AG09319 (cell line): Measurements from ENCODE around the gene GALNT17.

ENCODE experiments used
- DNase-seq: peaks from one replicate; pipeline ENCODE4 v3.0.0-alpha.2; 2010; ENCODE audit warnings: low read depth; ENCODE audit errors: extremely low read depth
- TF ChIP-seq, protein P1 (sequence below): IDR thresholded peaks from 2 replicates; pipeline ENCODE4 v1.5.1; 2011; ENCODE audit warnings: low read depth, mild to moderate bottlenecking, inconsistent platforms, low read length, moderate library complexity

Gene GALNT17

DNA sequence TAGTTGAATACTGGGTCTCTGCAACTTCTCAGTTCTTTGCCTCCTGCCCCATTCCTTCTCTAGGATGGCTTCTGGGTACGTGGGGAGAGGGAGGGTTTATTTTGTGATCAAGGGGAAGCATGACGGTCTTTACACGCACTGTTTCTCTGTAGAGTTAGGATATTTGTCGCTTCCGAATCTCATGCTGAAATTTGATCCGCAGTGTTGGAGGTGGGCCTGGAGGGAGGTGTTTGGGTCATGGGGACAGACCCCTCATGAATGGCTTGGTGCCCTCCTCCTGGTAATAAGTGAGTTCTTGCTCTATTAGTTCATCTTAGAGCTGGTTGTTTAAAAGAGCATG lies 311.2 kb downstream of the GALNT17 start:
- no peak for DNase-seq
- TF ChIP-seq, protein P1, sequence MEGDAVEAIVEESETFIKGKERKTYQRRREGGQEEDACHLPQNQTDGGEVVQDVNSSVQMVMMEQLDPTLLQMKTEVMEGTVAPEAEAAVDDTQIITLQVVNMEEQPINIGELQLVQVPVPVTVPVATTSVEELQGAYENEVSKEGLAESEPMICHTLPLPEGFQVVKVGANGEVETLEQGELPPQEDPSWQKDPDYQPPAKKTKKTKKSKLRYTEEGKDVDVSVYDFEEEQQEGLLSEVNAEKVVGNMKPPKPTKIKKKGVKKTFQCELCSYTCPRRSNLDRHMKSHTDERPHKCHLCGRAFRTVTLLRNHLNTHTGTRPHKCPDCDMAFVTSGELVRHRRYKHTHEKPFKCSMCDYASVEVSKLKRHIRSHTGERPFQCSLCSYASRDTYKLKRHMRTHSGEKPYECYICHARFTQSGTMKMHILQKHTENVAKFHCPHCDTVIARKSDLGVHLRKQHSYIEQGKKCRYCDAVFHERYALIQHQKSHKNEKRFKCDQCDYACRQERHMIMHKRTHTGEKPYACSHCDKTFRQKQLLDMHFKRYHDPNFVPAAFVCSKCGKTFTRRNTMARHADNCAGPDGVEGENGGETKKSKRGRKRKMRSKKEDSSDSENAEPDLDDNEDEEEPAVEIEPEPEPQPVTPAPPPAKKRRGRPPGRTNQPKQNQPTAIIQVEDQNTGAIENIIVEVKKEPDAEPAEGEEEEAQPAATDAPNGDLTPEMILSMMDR = no peak

DNA sequence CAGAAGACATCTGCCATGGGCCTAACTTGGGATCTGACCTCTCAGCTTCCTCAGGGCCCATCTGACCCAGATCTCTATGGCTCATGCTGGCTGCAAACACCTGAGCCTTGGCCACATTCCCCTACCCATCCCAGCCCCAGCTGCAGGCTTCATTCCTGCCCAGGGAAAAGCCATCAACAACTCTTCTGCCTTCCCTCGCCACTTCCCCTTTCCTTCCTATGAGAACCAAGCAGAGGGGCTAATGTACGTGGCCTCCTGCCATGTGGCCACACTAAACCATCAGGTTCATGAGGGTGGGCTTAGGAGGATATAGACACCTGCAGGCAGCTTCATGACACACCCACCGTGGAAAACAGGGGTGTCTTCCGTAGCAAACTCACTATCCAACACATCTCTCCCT lies 312.2 kb downstream of the GALNT17 start:
- no peak for DNase-seq

DNA sequence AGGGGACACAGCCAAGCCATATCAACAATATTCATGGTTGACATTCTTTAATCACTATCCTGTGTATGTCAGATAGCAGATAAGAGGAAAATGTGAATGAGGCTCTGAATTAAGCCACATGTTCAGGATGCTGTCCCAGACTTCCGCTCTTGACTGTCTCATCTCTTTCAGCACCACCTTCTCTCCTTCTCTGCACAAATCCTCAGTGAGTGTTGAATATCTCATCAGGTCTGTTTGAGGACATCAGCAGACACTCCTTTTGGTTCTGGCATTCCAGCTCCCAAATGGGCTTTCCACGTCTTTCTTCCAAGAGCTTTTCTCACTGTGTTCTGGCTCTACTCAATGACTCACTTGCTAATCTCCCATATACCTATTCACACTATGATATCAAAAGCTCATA lies 321.7 kb downstream of the GALNT17 start:
- DNase-seq = no peak
- TF ChIP-seq, protein P1 = no peak

More for the DNA sequence above, 312.2 kb downstream of the GALNT17 start:
- TF ChIP-seq, protein P1 = no peak

DNA sequence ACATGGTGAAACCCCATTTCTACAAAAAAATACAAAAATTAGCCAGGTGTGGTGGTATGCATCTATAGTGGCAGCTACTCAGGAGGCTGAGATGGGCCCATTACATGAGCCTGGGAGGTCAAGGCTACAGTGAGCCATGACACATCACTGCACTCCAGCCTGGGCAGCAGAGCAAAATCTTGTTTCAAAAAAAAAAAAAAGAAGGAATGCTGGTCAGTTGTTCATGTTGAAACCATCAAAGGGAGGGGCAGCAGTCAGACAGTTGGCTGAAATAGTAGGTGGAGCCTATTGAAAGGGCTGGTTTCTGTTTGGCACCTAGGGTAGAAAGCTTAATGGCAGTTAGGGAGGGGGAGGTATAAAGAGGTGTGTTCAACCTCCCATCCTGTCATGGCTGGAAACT lies 323.0 kb downstream of the GALNT17 start:
- DNase-seq = no peak
- TF ChIP-seq, protein P1 = no peak

DNA sequence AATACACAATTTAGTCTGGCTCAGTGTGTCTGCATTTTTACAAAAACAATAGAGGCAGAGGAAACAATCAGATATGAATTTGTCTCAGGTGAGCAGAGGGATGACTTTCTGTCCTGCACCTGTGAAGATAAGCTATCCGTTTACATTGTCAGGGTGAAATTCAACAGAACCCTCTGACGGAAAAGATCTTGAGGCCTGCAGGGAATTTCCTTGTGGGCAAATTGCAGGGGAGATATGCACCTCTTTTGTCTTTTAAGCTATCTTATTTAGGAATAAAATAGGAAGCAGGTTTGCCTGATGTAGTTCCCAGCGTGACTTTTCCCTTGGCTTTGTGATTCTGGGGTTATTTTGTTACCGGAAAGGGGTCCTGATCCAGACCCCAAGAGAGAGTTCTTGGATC lies 325.1 kb downstream of the GALNT17 start:
- TF ChIP-seq, protein P1 = no peak
- DNase-seq = no peak

DNA sequence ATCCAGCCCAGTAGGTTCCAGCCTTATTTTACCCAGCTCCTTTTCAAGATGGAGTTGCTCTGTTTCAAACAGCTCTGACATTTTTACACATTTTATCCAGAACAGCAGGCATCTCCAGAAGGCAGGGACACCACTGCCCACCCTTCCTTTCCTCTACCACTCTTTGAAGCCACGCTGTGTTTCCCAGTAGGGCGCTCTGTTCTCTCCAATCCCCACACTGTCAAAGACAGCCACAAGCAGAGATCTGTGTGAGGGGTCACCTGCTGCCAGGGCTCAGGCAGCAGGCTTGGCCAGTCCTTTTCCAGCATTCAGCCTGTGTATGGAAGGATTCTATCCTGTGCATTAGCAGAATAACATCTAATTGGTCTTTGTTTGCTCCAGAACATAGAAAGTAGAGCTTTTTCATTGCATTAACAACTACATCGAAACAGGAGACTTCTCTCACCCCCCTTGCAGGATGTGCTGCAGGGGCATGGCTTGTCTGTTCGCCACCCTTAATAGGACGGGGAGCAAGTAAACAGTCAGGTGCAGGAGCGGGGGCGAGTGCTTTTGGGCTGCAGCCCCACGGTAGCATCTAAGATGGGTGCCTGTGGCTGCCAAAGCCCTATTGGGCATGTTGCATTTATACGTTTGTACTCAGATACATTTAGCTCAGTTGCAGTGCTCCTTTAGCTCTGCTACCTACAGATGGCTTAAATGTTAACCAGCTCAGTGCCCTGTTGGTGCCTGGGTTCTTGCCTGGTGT lies 326.1 kb downstream of the GALNT17 start:
- DNase-seq = no peak
- TF ChIP-seq, protein P1 = no peak

DNA sequence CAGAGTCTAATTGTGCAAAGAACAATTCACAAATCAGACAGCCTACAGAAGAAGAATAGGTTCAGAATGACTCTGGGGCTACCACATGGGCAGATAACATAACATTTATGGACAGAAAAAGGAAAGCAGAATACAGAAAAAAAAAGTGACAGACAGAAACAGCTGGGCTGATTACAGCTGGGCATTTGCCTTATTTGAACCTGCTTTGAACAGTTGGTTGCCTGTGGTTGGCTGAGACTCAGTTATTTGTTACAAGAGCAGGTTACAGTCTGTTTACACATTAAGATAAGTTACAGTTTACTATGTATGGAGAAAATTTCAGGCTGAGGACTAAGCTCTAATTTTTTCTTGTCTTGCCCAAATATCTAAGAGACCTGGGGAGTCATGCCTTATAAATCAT lies 327.2 kb downstream of the GALNT17 start:
- DNase-seq = no peak
- TF ChIP-seq, protein P1 = no peak
